SK-N-SH (cell line): ENCODE measurements around the gene ACP4. TPM values are rescaled to one million over a fixed set of nuclear protein-coding genes. Genes with fewer than 3 reads are reported as not detected.

Source experiments
- CTCF ChIA-PET: fragments of 300-600, 350-600 bp; formaldehyde crosslinking; extraction: SDS; loops from one replicate; lab custom pipeline; 2021; lab: Yijun Ruan, JAX
- POLR2A ChIA-PET: fragments of 350-600 bp; sonication (Branson Sonifier 250); formaldehyde crosslinking; extraction: SDS; loops from one replicate; lab custom pipeline; 2020; ENCODE audit warnings: antibody characterized with exemption, inconsistent platforms; lab: Yijun Ruan, JAX
- DNase-seq: peaks from one replicate; pipeline ENCODE4 v3.0.0; 2012
- H2AFZ ChIP-seq: fragments of 200-600 bp; sonication (generic); 2 replicates; pipeline ENCODE4 v1.8.1; 2016; ENCODE audit warnings: antibody characterized with exemption, mild to moderate bottlenecking, low read depth
- H3F3A ChIP-seq: fragments of 200-600 bp; sonication (generic); replicated peaks from 2 replicates; pipeline ENCODE3; 2016; ENCODE audit warnings: antibody characterized with exemption, mild to moderate bottlenecking; ENCODE audit not compliant: insufficient read depth
- H3K27ac ChIP-seq, 2 experiments: fragments of 200-500 bp in 1 of 2; fragments of 200-600 bp in 1 of 2; sonication (Bioruptor generic) in 1 of 2; sonication (generic), shearing (Covaris generic) in 1 of 2; 2 replicates each; pipeline versions ENCODE4 v1.5.1 to v1.6.1; 2014 to 2016; ENCODE audit warnings: low read depth in 2 of 2, inconsistent platforms in 1 of 2, low read length in 1 of 2, mild to moderate bottlenecking in 1 of 2, mixed read lengths in 1 of 2
- H3K27me3 ChIP-seq: fragments of 200-600 bp; sonication (generic), shearing (Covaris generic); 2 replicates; pipeline ENCODE4 v1.6.1; 2016; ENCODE audit warnings: mixed run types; ENCODE audit not compliant: insufficient read depth
- H3K36me3 ChIP-seq, 2 experiments: fragments of 200-500 bp in 1 of 2; fragments of 200-600 bp in 1 of 2; sonication (Bioruptor generic) in 1 of 2; sonication (generic) in 1 of 2; replicated peaks in 1 of 2; 2 replicates each; pipeline versions ENCODE3 to v1.5.1; 2014 to 2016; ENCODE audit warnings: low read length in 1 of 2, mild to moderate bottlenecking in 1 of 2; ENCODE audit not compliant: insufficient read depth in 2 of 2, control insufficient read depth in 1 of 2
- H3K4me1 ChIP-seq, 2 experiments: fragments of 200-500 bp in 1 of 2; fragments of 200-600 bp in 1 of 2; sonication (Bioruptor generic) in 1 of 2; sonication (generic), shearing (Covaris generic) in 1 of 2; 2 replicates each; pipeline versions ENCODE4 v1.5.1 to v1.6.1; 2014 to 2016; ENCODE audit warnings: low read depth in 1 of 2, low read length in 1 of 2, mixed run types in 1 of 2; ENCODE audit not compliant: insufficient read depth in 2 of 2, control insufficient read depth in 1 of 2
- H3K4me2 ChIP-seq: fragments of 200-600 bp; sonication (generic), shearing (Covaris generic); 2 replicates; pipeline ENCODE4 v1.6.1; 2017; ENCODE audit warnings: mixed run types
- H3K4me3 ChIP-seq, 2 experiments: fragments of 200-500 bp in 1 of 2; fragments of 200-600 bp in 1 of 2; sonication (Bioruptor generic) in 1 of 2; sonication (generic), shearing (Covaris generic) in 1 of 2; 2 replicates each; pipeline versions ENCODE4 v1.5.1 to v1.8.1; 2014 to 2016; ENCODE audit warnings: low read depth in 2 of 2, inconsistent platforms in 1 of 2, low read length in 1 of 2, mild to moderate bottlenecking in 1 of 2, mixed read lengths in 1 of 2, moderate library complexity in 1 of 2
- H3K79me2 ChIP-seq: fragments of 200-600 bp; sonication (generic); 2 replicates; pipeline ENCODE4 v1.8.1; 2017; ENCODE audit warnings: mild to moderate bottlenecking; ENCODE audit not compliant: insufficient read depth
- H3K9ac ChIP-seq: fragments of 200-600 bp; sonication (generic); 2 replicates; pipeline ENCODE4 v1.6.1; 2017; ENCODE audit warnings: mixed run types
- H3K9me2 ChIP-seq: fragments of 200-600 bp; sonication (generic); 2 replicates; pipeline ENCODE4 v1.6.1; 2017; ENCODE audit warnings: mixed run types
- H3K9me3 ChIP-seq: fragments of 200-600 bp; sonication (generic); 2 replicates; pipeline ENCODE4 v1.6.1; 2017; ENCODE audit warnings: mixed run types, mild to moderate bottlenecking, moderate library complexity
- H4K20me1 ChIP-seq: fragments of 200-600 bp; sonication (generic); 2 replicates; pipeline ENCODE4 v1.6.1; 2017; ENCODE audit warnings: mild to moderate bottlenecking, mixed run types; ENCODE audit not compliant: insufficient read depth
- CHD2 ChIP-seq: fragments of 150-350 bp; IDR thresholded peaks from 2 replicates; pipeline ENCODE4 v1.6.1; 2018; ENCODE audit warnings: low read length; ENCODE audit not compliant: partially characterized antibody
- FOSL2 ChIP-seq: IDR thresholded peaks from 2 replicates; pipeline ENCODE4 v1.4.0; 2012; ENCODE audit warnings: low read depth, mild to moderate bottlenecking, moderate library complexity, borderline replicate concordance
- FOXJ3 ChIP-seq: sonication (generic); formaldehyde crosslinking; IDR thresholded peaks from 2 replicates; pipeline ENCODE4 v1.5.1; 2020; ENCODE audit warnings: mild to moderate bottlenecking, missing genetic modification reagents
- GATA2 ChIP-seq: sonication (generic); formaldehyde crosslinking; IDR thresholded peaks from 2 replicates; pipeline ENCODE4 v1.5.0; 2020; ENCODE audit warnings: mild to moderate bottlenecking, missing genetic modification reagents
- JUND ChIP-seq: IDR thresholded peaks from 2 replicates; pipeline ENCODE4 v1.4.0; 2012
- MEF2A ChIP-seq: IDR thresholded peaks from 2 replicates; pipeline ENCODE4 v1.4.0; 2012; ENCODE audit warnings: low read depth, borderline replicate concordance
- NFIC ChIP-seq: IDR thresholded peaks from 2 replicates; pipeline ENCODE4 v1.4.0; 2012; ENCODE audit warnings: borderline replicate concordance
- NRF1 ChIP-seq: IDR thresholded peaks from 2 replicates; pipeline ENCODE4 v1.6.1; 2012; ENCODE audit warnings: low read depth, mild to moderate bottlenecking, low read length
- RAD21 ChIP-seq: IDR thresholded peaks from 2 replicates; pipeline ENCODE4 v1.6.1; 2012; ENCODE audit warnings: mild to moderate bottlenecking, low read length
- RFX5 ChIP-seq: IDR thresholded peaks from 2 replicates; pipeline ENCODE4 v1.6.1; 2012; ENCODE audit warnings: mild to moderate bottlenecking, improper control_type of control experiment, low read length
- SMC3 ChIP-seq: IDR thresholded peaks from 2 replicates; pipeline ENCODE4 v1.6.1; 2012; ENCODE audit warnings: low read depth, low read length, improper control_type of control experiment
- TEAD4 ChIP-seq: IDR thresholded peaks from 2 replicates; pipeline ENCODE4 v1.4.0; 2012; ENCODE audit warnings: mild to moderate bottlenecking, borderline replicate concordance; ENCODE audit not compliant: insufficient read depth
- YY1 ChIP-seq: IDR thresholded peaks from 2 replicates; pipeline ENCODE4 v1.4.0; 2012; ENCODE audit warnings: low read depth, mild to moderate bottlenecking
- WGBS: methylation state at CpG from one replicate; pipeline ENCODE4 v1.1.6; 2017; ENCODE audit warnings: low lambda C conversion rate; 5-methylcytosine and 5-hydroxymethylcytosine counted together
- polyA plus RNA-seq, 3 experiments: library from polyadenylated mRNA; depleted of rRNA; stranded (reverse); fragments of >200 nt; gene quantifications; 2 replicates each; pipeline ENCODE4 v1.2.3, GENCODE V29; 2012
- TF ChIP-seq, protein P1 (sequence below): fragments of 150-350 bp; IDR thresholded peaks from 2 replicates; pipeline ENCODE4 v1.6.1; 2016; ENCODE audit warnings: mild to moderate bottlenecking, low read depth, low read length
- TF ChIP-seq, protein P2 (sequence below): IDR thresholded peaks from 2 replicates; pipeline ENCODE4 v1.4.0; 2012; ENCODE audit warnings: low read depth, borderline replicate concordance
- TF ChIP-seq, protein P3 (sequence below): IDR thresholded peaks from 2 replicates; pipeline ENCODE4 v1.4.0; 2012; ENCODE audit warnings: low read depth

The ACP4 gene
- polyA plus RNA-seq, 1 of the 3 experiments (the other 2 are of a cell fraction): not detected

DNA sequence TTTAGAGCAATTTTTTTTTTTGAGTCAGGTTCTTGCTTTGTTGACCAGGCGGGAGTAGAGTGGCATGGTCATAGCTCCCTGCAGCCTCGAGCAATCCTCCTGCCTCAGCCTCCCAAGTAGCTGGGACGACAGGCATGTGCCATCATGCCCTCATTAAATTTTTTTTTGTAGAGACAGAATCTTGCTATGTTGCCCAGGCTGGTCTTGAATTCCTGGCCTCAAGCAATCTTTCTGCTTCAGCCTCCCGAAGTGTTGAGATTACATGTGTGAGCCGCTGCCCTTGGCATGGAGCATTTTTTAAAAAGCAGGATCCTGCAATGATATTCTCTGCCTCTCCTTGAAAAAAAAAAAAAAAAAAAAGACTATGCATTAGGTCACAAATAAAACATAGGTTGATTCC, 14.1 kb upstream of the ACP4 start:
- no peak for DNase-seq
- no peaks in the 10 kb centered on the region for H3K79me2 ChIP-seq
- no peaks in the 10 kb centered on the region for H3K9me3 ChIP-seq
- ChIA-PET CTCF (interaction anchor here (9.7 kb wide), 1 partner anchor 53 kb away, joined by 113 read pairs; the partner anchor contains the start of gene CLEC11A), POLR2A (no interaction called here)
- H3K4me2 ChIP-seq: no peak overlapping the region
- no peaks in the 10 kb centered on the region for H4K20me1 ChIP-seq
- peaks cover 51% of the 10 kb centered on the region for H3K27me3 ChIP-seq
- H3F3A ChIP-seq: no peaks in the 10 kb centered on the region
- no peaks in the 10 kb centered on the region for H3K4me1 ChIP-seq
- H3K9me2 ChIP-seq: no peaks in the 10 kb centered on the region
- H3K9ac ChIP-seq: no peak overlapping the region
- no peak overlapping the region for H3K27ac ChIP-seq
- H2AFZ ChIP-seq: no peak overlapping the region
- H3K4me3 ChIP-seq: no peak overlapping the region
- no peaks in the 10 kb centered on the region for H3K36me3 ChIP-seq
- 31% methylated on average over 5 of the region's 5 CpGs for WGBS
- TF ChIP-seq, protein P1, sequence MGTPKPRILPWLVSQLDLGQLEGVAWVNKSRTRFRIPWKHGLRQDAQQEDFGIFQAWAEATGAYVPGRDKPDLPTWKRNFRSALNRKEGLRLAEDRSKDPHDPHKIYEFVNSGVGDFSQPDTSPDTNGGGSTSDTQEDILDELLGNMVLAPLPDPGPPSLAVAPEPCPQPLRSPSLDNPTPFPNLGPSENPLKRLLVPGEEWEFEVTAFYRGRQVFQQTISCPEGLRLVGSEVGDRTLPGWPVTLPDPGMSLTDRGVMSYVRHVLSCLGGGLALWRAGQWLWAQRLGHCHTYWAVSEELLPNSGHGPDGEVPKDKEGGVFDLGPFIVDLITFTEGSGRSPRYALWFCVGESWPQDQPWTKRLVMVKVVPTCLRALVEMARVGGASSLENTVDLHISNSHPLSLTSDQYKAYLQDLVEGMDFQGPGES: no peak
- TF ChIP-seq FOXJ3 (no peak), RAD21 (no peak), CHD2 (no peak), JUND (no peak), RFX5 (no peak), FOSL2 (no peak), GATA2 (no peak), TEAD4 (no peak), YY1 (no peak), NRF1 (no peak), NFIC (no peak)
- TF ChIP-seq, protein P2, sequence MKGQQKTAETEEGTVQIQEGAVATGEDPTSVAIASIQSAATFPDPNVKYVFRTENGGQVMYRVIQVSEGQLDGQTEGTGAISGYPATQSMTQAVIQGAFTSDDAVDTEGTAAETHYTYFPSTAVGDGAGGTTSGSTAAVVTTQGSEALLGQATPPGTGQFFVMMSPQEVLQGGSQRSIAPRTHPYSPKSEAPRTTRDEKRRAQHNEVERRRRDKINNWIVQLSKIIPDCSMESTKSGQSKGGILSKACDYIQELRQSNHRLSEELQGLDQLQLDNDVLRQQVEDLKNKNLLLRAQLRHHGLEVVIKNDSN: no peak
- TF ChIP-seq, protein P3, sequence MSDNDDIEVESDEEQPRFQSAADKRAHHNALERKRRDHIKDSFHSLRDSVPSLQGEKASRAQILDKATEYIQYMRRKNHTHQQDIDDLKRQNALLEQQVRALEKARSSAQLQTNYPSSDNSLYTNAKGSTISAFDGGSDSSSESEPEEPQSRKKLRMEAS: no peak

DNA sequence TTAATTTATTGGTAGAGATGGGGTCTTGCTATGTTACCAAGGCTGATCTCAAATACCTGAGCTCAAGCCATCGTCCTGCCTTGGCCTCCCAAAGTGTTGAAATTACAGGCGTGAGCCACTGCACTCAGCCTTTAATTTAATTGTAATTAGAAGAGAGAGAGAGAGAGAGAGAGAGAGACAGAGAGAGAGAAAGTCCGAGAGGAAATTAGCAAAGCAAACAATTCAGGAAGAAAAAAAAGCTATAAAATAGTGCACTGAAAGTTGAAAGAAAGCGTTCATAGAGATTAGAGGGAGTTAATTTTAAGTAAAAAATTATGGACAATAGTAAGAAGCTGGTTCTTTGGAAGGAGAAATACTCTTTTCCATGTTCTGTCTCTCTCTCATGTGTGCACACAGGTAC, 13.0 kb upstream of the ACP4 start:
- Histone ChIP-seq H4K20me1 (no peaks in the 10 kb centered on the region), H3F3A (no peaks in the 10 kb centered on the region), H3K9ac (no peak overlapping the region), H3K27ac (no peak overlapping the region), H3K79me2 (no peaks in the 10 kb centered on the region), H3K36me3 (no peaks in the 10 kb centered on the region), H3K4me3 (no peak overlapping the region), H3K4me1 (no peaks in the 10 kb centered on the region), H3K9me2 (no peaks in the 10 kb centered on the region), H3K9me3 (no peaks in the 10 kb centered on the region), H3K4me2 (no peak overlapping the region), H2AFZ (no peak overlapping the region), H3K27me3 (peaks cover 60% of the 10 kb centered on the region)
- WGBS: 3% methylated on average over 4 of the region's 4 CpGs
- CTCF ChIA-PET: interaction anchor here (1.1 to 9.7 kb wide), 4 partner anchors 12 to 73 kb away, joined by 3 to 113 read pairs (median 46); partner anchors contain the start of gene CLEC11A
- POLR2A ChIA-PET: interaction anchor here (0.7 kb wide), 1 partner anchor 12 kb away, joined by 3 read pairs; no protein-coding TSS in a partner anchor
- DNase-seq: no peak
- TF ChIP-seq MEF2A: no peak
- TF ChIP-seq, protein P3: no peak
- no peak for TF ChIP-seq CHD2
- TF ChIP-seq, protein P2: no peak
- no peak for TF ChIP-seq SMC3
